ENCODE measurements around the gene SASH1. TPM values are rescaled to one million over a fixed set of nuclear protein-coding genes. Genes with fewer than 3 reads are reported as not detected.

The SASH1 gene
- total RNA-seq, 1 donor: 39.7 TPM

DNA sequence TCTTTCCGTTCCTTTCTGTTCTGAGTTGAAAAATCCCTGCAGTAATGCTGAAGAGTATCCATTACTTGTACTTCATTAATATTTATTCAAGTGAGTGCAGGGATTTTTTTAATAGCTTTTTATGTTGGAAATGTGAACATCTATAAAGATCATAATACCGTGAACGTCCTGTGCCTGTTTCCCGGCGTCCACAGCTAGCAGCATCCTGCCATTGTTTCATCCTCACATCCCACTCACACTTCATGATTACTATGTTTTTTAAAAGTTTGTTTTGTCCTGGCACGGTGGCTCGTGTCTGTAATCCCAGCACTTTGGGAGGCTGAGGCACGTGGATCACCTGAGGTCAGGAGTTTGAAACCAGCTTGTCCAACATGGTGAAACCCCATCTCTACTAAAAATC lies 54.3 kb downstream of the SASH1 start:
- TF ChIP-seq, protein P1, sequence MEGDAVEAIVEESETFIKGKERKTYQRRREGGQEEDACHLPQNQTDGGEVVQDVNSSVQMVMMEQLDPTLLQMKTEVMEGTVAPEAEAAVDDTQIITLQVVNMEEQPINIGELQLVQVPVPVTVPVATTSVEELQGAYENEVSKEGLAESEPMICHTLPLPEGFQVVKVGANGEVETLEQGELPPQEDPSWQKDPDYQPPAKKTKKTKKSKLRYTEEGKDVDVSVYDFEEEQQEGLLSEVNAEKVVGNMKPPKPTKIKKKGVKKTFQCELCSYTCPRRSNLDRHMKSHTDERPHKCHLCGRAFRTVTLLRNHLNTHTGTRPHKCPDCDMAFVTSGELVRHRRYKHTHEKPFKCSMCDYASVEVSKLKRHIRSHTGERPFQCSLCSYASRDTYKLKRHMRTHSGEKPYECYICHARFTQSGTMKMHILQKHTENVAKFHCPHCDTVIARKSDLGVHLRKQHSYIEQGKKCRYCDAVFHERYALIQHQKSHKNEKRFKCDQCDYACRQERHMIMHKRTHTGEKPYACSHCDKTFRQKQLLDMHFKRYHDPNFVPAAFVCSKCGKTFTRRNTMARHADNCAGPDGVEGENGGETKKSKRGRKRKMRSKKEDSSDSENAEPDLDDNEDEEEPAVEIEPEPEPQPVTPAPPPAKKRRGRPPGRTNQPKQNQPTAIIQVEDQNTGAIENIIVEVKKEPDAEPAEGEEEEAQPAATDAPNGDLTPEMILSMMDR (IDR thresholded peaks at IDR 0.05; ENCODE audit: insufficient read depth, low read depth, low read length): no peak
- H3K4me3 ChIP-seq (ENCODE audit: low read depth, low read length): no peak overlapping the region
- DNase-seq (ENCODE audit: low read depth): no peak

DNA sequence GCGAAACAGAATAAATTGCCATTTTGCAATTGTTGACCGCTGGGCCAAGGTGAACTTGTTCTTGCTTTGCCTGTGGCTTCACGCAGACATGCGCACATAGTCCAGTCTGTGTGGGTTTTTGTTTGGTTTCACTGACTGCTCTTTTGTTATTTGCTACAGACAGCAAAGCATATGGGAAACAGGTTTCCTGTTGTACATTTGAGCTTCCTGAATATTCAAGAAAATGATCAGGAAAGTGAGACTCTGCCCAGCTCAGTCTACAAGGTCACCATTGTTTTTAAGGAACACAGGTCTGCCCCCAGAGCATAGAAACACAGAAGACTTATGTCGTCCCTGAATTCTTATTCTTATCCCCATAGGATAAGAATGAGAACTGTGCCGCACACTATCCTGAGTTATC lies 55.6 kb downstream of the SASH1 start:
- DNase-seq (ENCODE audit: low read depth): no peak
- no peak overlapping the region for H3K4me3 ChIP-seq (ENCODE audit: low read depth, low read length)
- TF ChIP-seq, protein P1 (IDR thresholded peaks at IDR 0.05; ENCODE audit: insufficient read depth, low read depth, low read length): no peak

DNA sequence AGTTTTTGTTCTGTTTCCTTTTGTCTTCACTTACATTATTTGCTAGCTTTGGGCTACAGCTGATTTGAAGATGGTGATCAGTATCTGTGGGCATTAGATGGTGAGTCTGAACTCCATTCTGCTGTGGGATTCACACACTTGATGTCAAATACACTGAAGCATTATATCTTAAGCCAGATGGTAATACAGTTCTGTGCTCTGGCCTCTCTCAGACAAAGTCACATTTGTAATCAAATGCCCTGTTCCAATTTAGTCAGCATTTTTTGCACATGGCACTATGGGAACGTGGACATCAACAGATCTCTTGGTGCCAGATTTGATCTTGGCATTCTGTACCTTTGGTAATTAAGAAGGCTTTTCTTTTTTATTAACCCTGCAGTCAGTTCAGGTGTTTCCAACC lies 56.0 kb downstream of the SASH1 start:
- TF ChIP-seq, protein P1 (IDR thresholded peaks at IDR 0.05; ENCODE audit: insufficient read depth, low read depth, low read length): no peak
- no peak overlapping the region for H3K4me3 ChIP-seq (ENCODE audit: low read depth, low read length)
- no peak for DNase-seq (ENCODE audit: low read depth)

DNA sequence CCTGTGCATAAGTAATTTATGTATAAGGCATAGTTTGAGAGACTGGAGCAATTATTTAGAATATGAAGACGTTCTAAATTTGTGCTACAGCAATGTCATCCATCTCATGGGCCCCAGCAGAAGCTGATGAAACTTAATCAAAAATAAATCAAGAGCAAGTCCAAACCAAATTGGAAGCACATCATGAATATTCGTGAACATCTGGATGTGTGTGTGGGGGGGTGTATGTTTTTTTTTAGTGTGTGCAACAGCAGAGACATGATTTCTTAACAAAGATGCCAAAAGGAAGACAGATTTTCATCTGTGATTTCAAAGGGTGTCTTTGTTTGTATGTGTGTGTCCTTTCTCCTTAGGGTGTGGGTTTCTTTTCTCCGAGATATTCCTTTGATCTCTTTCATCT lies 58.9 kb downstream of the SASH1 start:
- TF ChIP-seq, protein P1 (IDR thresholded peaks at IDR 0.05; ENCODE audit: insufficient read depth, low read depth, low read length): no peak
- DNase-seq (ENCODE audit: low read depth): peak; percentile 27
- no peak overlapping the region for H3K4me3 ChIP-seq (ENCODE audit: low read depth, low read length)

DNA sequence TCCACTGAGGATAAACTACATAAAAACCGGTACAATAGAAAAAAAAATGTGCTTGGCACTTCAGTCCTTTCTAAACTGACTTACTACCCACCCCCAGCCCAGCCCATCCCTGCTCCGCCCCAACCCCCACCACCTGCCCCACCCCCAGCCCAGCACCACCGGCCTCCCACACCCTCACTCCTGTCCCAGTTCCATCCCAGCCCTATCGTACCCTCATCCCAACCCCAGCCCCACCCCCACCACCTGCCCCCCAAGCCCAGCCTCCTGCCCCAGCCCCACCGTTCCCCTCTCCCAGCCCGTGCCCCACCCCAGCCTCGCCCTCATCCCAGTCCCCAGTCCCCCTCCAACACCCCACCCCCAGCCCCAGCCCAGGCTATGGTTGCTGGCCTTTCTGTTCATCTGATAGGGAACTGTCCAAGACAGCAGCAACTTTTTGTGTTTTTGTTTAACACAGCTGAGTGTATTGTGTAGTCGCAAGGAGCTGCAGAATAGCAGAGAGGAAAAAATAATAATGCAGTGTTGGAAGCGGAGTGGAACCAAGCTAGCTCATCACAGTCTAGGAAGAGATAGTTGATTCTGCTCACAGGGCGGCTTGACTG lies 61.9 kb downstream of the SASH1 start:
- H3K4me3 ChIP-seq (ENCODE audit: low read depth, low read length): no peak overlapping the region
- TF ChIP-seq, protein P1 (IDR thresholded peaks at IDR 0.05; ENCODE audit: insufficient read depth, low read depth, low read length): no peak
- no peak for DNase-seq (ENCODE audit: low read depth)

DNA sequence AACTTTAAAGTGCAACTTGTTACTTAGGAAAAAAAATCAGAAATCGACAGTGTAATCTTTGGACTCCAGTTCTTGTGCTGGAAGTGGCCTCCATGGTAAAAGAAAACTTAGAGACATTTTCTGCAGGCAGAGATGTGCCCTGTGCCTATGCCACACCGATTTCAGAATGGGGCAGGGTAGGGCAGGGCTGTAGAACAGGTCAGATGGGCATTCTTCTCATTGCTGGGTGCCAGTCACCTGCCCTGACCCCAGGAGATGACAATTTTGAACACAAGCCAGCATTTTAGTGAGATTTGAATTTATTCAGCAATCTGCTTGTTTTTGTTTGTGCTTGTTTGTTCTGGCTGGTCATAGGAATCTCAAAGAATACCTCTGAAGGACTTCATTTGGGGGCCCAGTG lies 63.3 kb downstream of the SASH1 start:
- no peak for DNase-seq (ENCODE audit: low read depth)
- no peak overlapping the region for H3K4me3 ChIP-seq (ENCODE audit: low read depth, low read length)
- TF ChIP-seq, protein P1 (IDR thresholded peaks at IDR 0.05; ENCODE audit: insufficient read depth, low read depth, low read length): no peak
